ENCODE measurements around the gene CPLX4.

Gene CPLX4

GRCh38 chr18:59298871-59299270, 19.6 kb downstream of the CPLX4 start:
- H3K4me1 ChIP-seq (ENCODE audit: control insufficient read depth, low read length) = no peaks in the 10 kb centered on the region
- H3K79me2 ChIP-seq (ENCODE audit: control insufficient read depth, low read length) = no peaks in the 10 kb centered on the region
- no peaks in the 10 kb centered on the region for H4K20me1 ChIP-seq (ENCODE audit: control insufficient read depth, insufficient read depth, low read depth, low read length)
- no peaks in the 10 kb centered on the region for H3F3A ChIP-seq (ENCODE audit: control insufficient read depth, insufficient read depth)
- peaks cover 13% of the 10 kb centered on the region for H3K27me3 ChIP-seq (ENCODE audit: control insufficient read depth, low read length)
- no peaks in the 10 kb centered on the region for H3K36me3 ChIP-seq (ENCODE audit: control insufficient read depth, low read length)
- TF ChIP-seq EZH2phosphoT487 (IDR thresholded peaks at IDR 0.05; ENCODE audit: borderline replicate concordance, low read length) (no peak), CTCF (IDR thresholded peaks at IDR 0.05; ENCODE audit: low read depth, low read length, poor library complexity, severe bottlenecking) (no peak)
- no peak overlapping the region for H3K27ac ChIP-seq (ENCODE audit: low read depth, low read length)
- H3K9me3 ChIP-seq (ENCODE audit: control insufficient read depth, insufficient read depth, low read length) = no peaks in the 10 kb centered on the region
- no peak overlapping the region for H3K4me3 ChIP-seq (ENCODE audit: low read length)
- H3K9me2 ChIP-seq (replicated peaks; ENCODE audit: control insufficient read depth, low read length) = no peaks in the 10 kb centered on the region
- no peak overlapping the region for H3K4me2 ChIP-seq (ENCODE audit: low read length)

- H3F3A ChIP-seq (ENCODE audit: control insufficient read depth, insufficient read depth) = no peaks in the 10 kb centered on the region
- H3K4me1 ChIP-seq (ENCODE audit: control insufficient read depth, low read length) = no peaks in the 10 kb centered on the region
- no peaks in the 10 kb centered on the region for H3K9me3 ChIP-seq (ENCODE audit: control insufficient read depth, insufficient read depth, low read length)
- TF ChIP-seq EZH2phosphoT487 (IDR thresholded peaks at IDR 0.05; ENCODE audit: borderline replicate concordance, low read length) (no peak), CTCF (IDR thresholded peaks at IDR 0.05; ENCODE audit: low read depth, low read length, poor library complexity, severe bottlenecking) (no peak)
- no peaks in the 10 kb centered on the region for H3K36me3 ChIP-seq (ENCODE audit: control insufficient read depth, low read length)
- peaks cover 14% of the 10 kb centered on the region for H3K27me3 ChIP-seq (ENCODE audit: control insufficient read depth, low read length)
- H3K27ac ChIP-seq (ENCODE audit: low read depth, low read length) = no peak overlapping the region
- no peak overlapping the region for H3K4me2 ChIP-seq (ENCODE audit: low read length)
- no peaks in the 10 kb centered on the region for H4K20me1 ChIP-seq (ENCODE audit: control insufficient read depth, insufficient read depth, low read depth, low read length)
- no peak overlapping the region for H3K4me3 ChIP-seq (ENCODE audit: low read length)
- no peaks in the 10 kb centered on the region for H3K79me2 ChIP-seq (ENCODE audit: control insufficient read depth, low read length)
- H3K9me2 ChIP-seq (replicated peaks; ENCODE audit: control insufficient read depth, low read length) = no peaks in the 10 kb centered on the region
Observed at GRCh38 chr18:59293317-59293716, 25.1 kb downstream of the CPLX4 start.

- no peak overlapping the region for H3K4me2 ChIP-seq (ENCODE audit: low read length)
- H3K9me3 ChIP-seq (ENCODE audit: control insufficient read depth, insufficient read depth, low read length) = no peaks in the 10 kb centered on the region
- H4K20me1 ChIP-seq (ENCODE audit: control insufficient read depth, insufficient read depth, low read depth, low read length) = no peaks in the 10 kb centered on the region
- H3F3A ChIP-seq (ENCODE audit: control insufficient read depth, insufficient read depth) = no peaks in the 10 kb centered on the region
- no peaks in the 10 kb centered on the region for H3K4me1 ChIP-seq (ENCODE audit: control insufficient read depth, low read length)
- no peaks in the 10 kb centered on the region for H3K36me3 ChIP-seq (ENCODE audit: control insufficient read depth, low read length)
- no peaks in the 10 kb centered on the region for H3K9me2 ChIP-seq (replicated peaks; ENCODE audit: control insufficient read depth, low read length)
- peaks cover 16% of the 10 kb centered on the region for H3K27me3 ChIP-seq (ENCODE audit: control insufficient read depth, low read length)
- H3K79me2 ChIP-seq (ENCODE audit: control insufficient read depth, low read length) = no peaks in the 10 kb centered on the region
- H3K4me3 ChIP-seq (ENCODE audit: low read length) = no peak overlapping the region
- H3K27ac ChIP-seq (ENCODE audit: low read depth, low read length) = no peak overlapping the region
- TF ChIP-seq EZH2phosphoT487 (IDR thresholded peaks at IDR 0.05; ENCODE audit: borderline replicate concordance, low read length) (no peak), CTCF (IDR thresholded peaks at IDR 0.05; ENCODE audit: low read depth, low read length, poor library complexity, severe bottlenecking) (no peak)
Observed at GRCh38 chr18:59286341-59286740, 32.1 kb downstream of the CPLX4 start.

- Histone ChIP-seq H3K79me2 (ENCODE audit: control insufficient read depth, low read length) (no peaks in the 10 kb centered on the region), H3K4me1 (ENCODE audit: control insufficient read depth, low read length) (no peaks in the 10 kb centered on the region), H3K9me3 (ENCODE audit: control insufficient read depth, insufficient read depth, low read length) (no peaks in the 10 kb centered on the region), H3K27me3 (ENCODE audit: control insufficient read depth, low read length) (peaks cover 32% of the 10 kb centered on the region), H3K27ac (ENCODE audit: low read depth, low read length) (no peak overlapping the region), H3K36me3 (ENCODE audit: control insufficient read depth, low read length) (no peaks in the 10 kb centered on the region), H4K20me1 (ENCODE audit: control insufficient read depth, insufficient read depth, low read depth, low read length) (no peaks in the 10 kb centered on the region), H3F3A (ENCODE audit: control insufficient read depth, insufficient read depth) (no peaks in the 10 kb centered on the region), H3K9me2 (replicated peaks; ENCODE audit: control insufficient read depth, low read length) (no peaks in the 10 kb centered on the region), H3K4me2 (ENCODE audit: low read length) (no peak overlapping the region), H3K4me3 (ENCODE audit: low read length) (no peak overlapping the region)
- no peak for TF ChIP-seq EZH2phosphoT487 (IDR thresholded peaks at IDR 0.05; ENCODE audit: borderline replicate concordance, low read length)
- TF ChIP-seq CTCF (IDR thresholded peaks at IDR 0.05; ENCODE audit: low read depth, low read length, poor library complexity, severe bottlenecking) = no peak
Observed at GRCh38 chr18:59282341-59282740, 36.1 kb downstream of the CPLX4 start.
